Adrenal gland (tissue), 12 donors: ENCODE data around the gene SYT2. TPM values are rescaled to one million over a fixed set of nuclear protein-coding genes. Genes with fewer than 3 reads are reported as not detected.

Experiments used
- DNase-seq, 7 donors: peaks; one replicate each; pipeline ENCODE4 v3.0.0-alpha.2; 2019 to 2020
- H3K27ac ChIP-seq, 5 donors: fragments of 200-600 bp; sonication (generic) in 4 of 5; 1 replicate in 3 of 5; 2 replicates in 2 of 5; pipeline versions ENCODE4 v1.5.1 to v1.8.0; 2016 to 2020; ENCODE audit warnings: mild to moderate bottlenecking in 1 of 5
- H3K27me3 ChIP-seq: fragments of 200-600 bp; 2 replicates; pipeline ENCODE4 v1.8.0; 2021
- H3K36me3 ChIP-seq, 2 donors: fragments of 200-600 bp; replicated peaks in 1 of 2; 1 replicate in 1 of 2; 2 replicates in 1 of 2; pipeline versions ENCODE4 v1.5.1 to v1.8.0; 2018 to 2022
- H3K4me1 ChIP-seq, 2 donors: fragments of 200-600 bp; replicated peaks in 1 of 2; 1 replicate in 1 of 2; 2 replicates in 1 of 2; pipeline versions ENCODE4 v1.5.1 to v1.8.0; 2018 to 2021
- H3K4me3 ChIP-seq, 4 donors: fragments of 200-600 bp; sonication (generic) in 3 of 4; one replicate each; pipeline ENCODE4 v1.5.1; 2016 to 2018
- H3K9me3 ChIP-seq, 3 donors: fragments of 200-600 bp; sonication (generic) in 1 of 3; replicated peaks in 1 of 3; 1 replicate in 2 of 3; 2 replicates in 1 of 3; pipeline versions ENCODE4 v1.5.1 to v1.8.0; 2016 to 2021
- CTCF ChIP-seq, 6 experiments: fragments of 450-650 bp in 4 of 6; fragments of 200-600 bp in 2 of 6; sonication (generic) in 1 of 6; IDR thresholded peaks; 1 replicate in 5 of 6; 2 replicates in 1 of 6; pipeline versions ENCODE4 v1.5.1 to v1.8.0; 2016 to 2021; ENCODE audit warnings: antibody characterized with exemption in 6 of 6, mild to moderate bottlenecking in 2 of 6, moderate library complexity in 1 of 6
- POLR2A ChIP-seq, 2 donors: fragments of 450-650 bp; IDR thresholded peaks; one replicate each; pipeline ENCODE4 v1.6.1; 2017; ENCODE audit warnings: antibody characterized with exemption in 2 of 2, mild to moderate bottlenecking in 2 of 2, moderate library complexity in 1 of 2
- WGBS, 4 donors: extraction: QIAGEN DNeasy Blood & Tissue Kit in 2 of 4; methylation state at CpG; one replicate each; pipeline versions ENCODE4 v1.1.5 to v1.1.7; 2013 to 2017; 5-methylcytosine and 5-hydroxymethylcytosine counted together
- intact Hi-C, 2 donors: fragments of 100-400 bp; cut with DNase I; formaldehyde crosslinking; loops; one replicate each; pipeline versions ENCODE4 v1.14.1 to v1.15.0; 2022 to 2023
- polyA plus RNA-seq, 3 donors: library from polyadenylated mRNA; stranded (reverse); fragments of 200-250 nt in 2 of 3; fragments of 350-450 nt in 1 of 3; fragmentation: Illumina TruSeq in 1 of 3; extraction: RNeasy Lipid Tissue Mini Kit (QIAGEN cat#74804) in 1 of 3; gene quantifications; one replicate each; pipeline ENCODE4 v1.2.3, GENCODE V29; 2013 to 2014
- total RNA-seq, 9 donors: library from RNA; depleted of rRNA in 4 of 9; stranded (reverse); fragments of >200 nt in 4 of 9; fragments of 120-200 nt in 1 of 9; fragmentation: NEBNext Ultra II Directional in 1 of 9; extraction: Animal tissue kit (Norgen Biotek cat#: 25700) in 1 of 9; gene quantifications; one replicate each; pipeline versions ENCODE4 v1.1.0 to v1.2.4, GENCODE V29; 2013 to 2023
- donor health status: healthy with polysubstance abuse.
- donor health status: Bipolar disorder and iron deficiency.
- donor health status: DM: yes; HTN: yes; CAD: no.
- donor health status: DM: no; HTN: no; CAD: no.
- donor health status: DM: no; HTN: no; CAD: no.
- donor health status: DM: yes; HTN: yes; CAD: no.

SYT2 gene
- total and polyA plus RNA-seq, 12 donors: 0.08 to 3.8 (median 0.44) TPM; not detected in 3

GRCh38 chr1:202687798-202688197 is 22.5 kb downstream of the SYT2 start:
- intact Hi-C loops: no loop called here
- H3K36me3 ChIP-seq: no peaks in the 10 kb centered on the region
- no peaks in the 10 kb centered on the region for H3K9me3 ChIP-seq
- H3K4me1 ChIP-seq: no peaks in the 10 kb centered on the region
- H3K27ac ChIP-seq: no peak overlapping the region
- no peak overlapping the region for H3K4me3 ChIP-seq
- 67 to 81% (median 80%) methylated on average over 3 of the region's 3 CpGs for WGBS, 4 donors
- DNase-seq: no peak
- H3K27me3 ChIP-seq: peaks cover 4% of the 10 kb centered on the region
- TF ChIP-seq CTCF (IDR thresholded peaks at IDR 0.05) (no peak), POLR2A (IDR thresholded peaks at IDR 0.05) (no peak)

- H3K4me1 ChIP-seq: no peaks in the 10 kb centered on the region
- no peak for TF ChIP-seq CTCF (IDR thresholded peaks at IDR 0.05)
- TF ChIP-seq POLR2A (IDR thresholded peaks at IDR 0.05): no peak
- no peaks in the 10 kb centered on the region for H3K9me3 ChIP-seq
- intact Hi-C loops: no loop called here
- 47 to 62% (median 52%) methylated on average over 11 of the region's 11 CpGs for WGBS, 4 donors
- H3K27ac ChIP-seq: no peak overlapping the region
- H3K4me3 ChIP-seq: no peak overlapping the region
- no peak for DNase-seq
- no peaks in the 10 kb centered on the region for H3K36me3 ChIP-seq
- peaks cover 4% of the 10 kb centered on the region for H3K27me3 ChIP-seq
These were observed 22.9 kb downstream of the SYT2 start for GRCh38 chr1:202687370-202687769.

GRCh38 chr1:202685641-202686040 is 24.6 kb downstream of the SYT2 start:
- 67 to 77% (median 68%) methylated on average over 4 to 6 of the region's 6 CpGs for WGBS, 4 donors
- Histone ChIP-seq H3K27ac (no peak overlapping the region), H3K27me3 (peaks cover 13% of the 10 kb centered on the region), H3K4me3 (no peak overlapping the region), H3K36me3 (no peaks in the 10 kb centered on the region), H3K4me1 (no peaks in the 10 kb centered on the region), H3K9me3 (no peaks in the 10 kb centered on the region)
- DNase-seq: no peak
- intact Hi-C loops: no loop called here
- no peak for TF ChIP-seq POLR2A (IDR thresholded peaks at IDR 0.05)
- no peak for TF ChIP-seq CTCF (IDR thresholded peaks at IDR 0.05)

GRCh38 chr1:202684716-202685115 is 25.5 kb downstream of the SYT2 start:
- Histone ChIP-seq H3K36me3 (no peaks in the 10 kb centered on the region), H3K9me3 (no peaks in the 10 kb centered on the region), H3K27me3 (peaks cover 13% of the 10 kb centered on the region), H3K4me1 (no peaks in the 10 kb centered on the region), H3K4me3 (no peak overlapping the region), H3K27ac (no peak overlapping the region)
- TF ChIP-seq CTCF (IDR thresholded peaks at IDR 0.05) (no peak), POLR2A (IDR thresholded peaks at IDR 0.05) (no peak)
- DNase-seq: no peak
- intact Hi-C loops: no loop called here
- WGBS, 4 donors: 47 to 64% (median 58%) methylated on average over 2 of the region's 2 CpGs; no CpG with 5 or more reads in 1 of the 4 donors
